Endometrium (tissue), 2 donors: ENCODE data around the gene PHACTR1.

Source experiments
- FAIRE-seq: peaks from 2 replicates; lab custom pipeline; 2012; peaks lifted over from hg19 to GRCh38; lab: Jason Lieb, UNC
- donor health status: control.
- donor health status: control.

PHACTR1 gene

GRCh38 chr6:12955956-12956355 is 239.4 kb downstream of the PHACTR1 start:
- FAIRE-seq, result no peak

DNA sequence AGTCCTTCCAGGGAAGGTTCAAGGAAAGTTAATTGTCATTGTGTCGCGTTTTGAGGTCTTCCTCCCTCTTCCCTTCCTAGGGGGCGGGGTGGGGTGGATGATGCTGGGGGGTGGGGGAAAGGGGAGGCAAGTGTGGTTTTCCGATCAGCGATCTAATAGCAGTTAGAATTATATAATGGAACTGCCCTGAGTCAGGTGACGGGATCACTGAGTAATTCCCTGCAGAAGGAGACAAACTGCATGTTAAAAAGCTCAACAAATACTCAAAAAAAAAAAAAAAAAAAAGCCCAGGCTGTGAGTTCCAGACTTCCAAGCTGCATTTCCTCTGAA is 240.4 kb downstream of the PHACTR1 start:
- no peak for FAIRE-seq

DNA sequence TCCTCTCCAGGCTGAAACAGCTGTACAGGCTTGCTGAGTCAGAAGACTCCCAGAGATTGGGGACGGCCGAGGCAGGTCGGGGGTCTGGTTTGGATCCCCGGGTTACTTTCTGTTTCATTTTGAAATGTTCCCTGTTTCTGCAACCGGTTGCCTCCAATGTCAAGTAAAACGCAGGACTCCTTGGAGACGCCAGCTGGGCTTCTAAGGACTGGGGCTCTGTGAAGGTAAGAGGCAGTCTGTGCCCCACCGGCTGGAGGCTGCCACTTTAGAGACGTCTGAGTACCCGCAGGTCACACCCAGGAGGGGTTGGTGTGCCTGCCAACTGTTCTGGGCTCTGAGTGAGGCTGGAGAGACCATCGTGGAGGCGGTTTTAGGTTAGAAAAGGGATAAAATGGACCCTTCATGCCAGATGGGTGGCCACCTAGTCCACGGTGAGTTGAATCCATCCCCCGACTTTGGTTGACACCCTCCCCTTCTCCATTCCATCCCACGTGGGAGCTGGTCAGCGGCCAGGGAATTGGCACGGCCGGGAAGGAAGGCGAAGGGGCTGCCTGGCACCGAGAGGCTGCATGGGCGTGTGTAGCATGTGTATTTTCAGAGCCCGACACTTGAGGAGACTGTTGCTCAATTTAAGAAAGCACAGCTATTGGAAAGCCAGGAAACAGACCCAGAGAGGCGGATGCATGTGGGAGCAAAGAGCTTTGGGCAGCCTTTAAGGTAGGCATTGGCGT is 240.9 kb downstream of the PHACTR1 start:
- FAIRE-seq, result no peak

DNA sequence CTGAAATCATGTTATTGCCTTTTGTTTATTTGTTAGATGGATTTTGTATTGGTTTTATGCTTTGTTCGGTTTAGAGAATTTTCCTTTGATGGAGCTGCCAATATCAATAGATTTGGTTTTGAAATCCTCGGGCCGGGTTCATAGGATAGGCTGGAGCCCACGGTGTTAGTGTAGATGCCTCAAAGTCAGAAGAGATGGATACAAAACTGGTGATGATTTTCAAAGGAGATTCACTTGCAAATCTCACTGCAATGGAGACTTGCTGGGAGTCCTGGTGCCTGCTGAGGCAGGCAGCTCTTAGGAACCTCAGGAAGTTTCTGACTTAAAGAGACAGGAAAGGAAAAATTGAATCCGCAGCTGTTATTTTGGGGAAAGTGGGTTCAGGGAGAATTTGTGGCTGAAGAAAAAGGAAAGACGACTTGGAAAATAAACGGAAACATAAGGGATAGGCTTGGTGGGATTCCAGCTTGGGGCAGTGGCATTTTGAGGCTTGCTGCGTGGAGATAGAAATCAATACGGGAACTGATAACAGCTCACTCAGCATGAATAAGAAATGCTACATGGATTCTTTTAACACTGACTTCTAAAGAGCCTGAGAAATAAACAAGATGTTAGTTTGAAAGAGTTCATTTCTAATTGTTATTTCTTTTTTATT is 241.6 kb downstream of the PHACTR1 start:
- no peak for FAIRE-seq

GRCh38 chr6:12961761-12962160 is 245.2 kb downstream of the PHACTR1 start:
- FAIRE-seq, result no peak

- no peak for FAIRE-seq
These were observed 246.0 kb downstream of the PHACTR1 start for GRCh38 chr6:12962529-12962928.

DNA sequence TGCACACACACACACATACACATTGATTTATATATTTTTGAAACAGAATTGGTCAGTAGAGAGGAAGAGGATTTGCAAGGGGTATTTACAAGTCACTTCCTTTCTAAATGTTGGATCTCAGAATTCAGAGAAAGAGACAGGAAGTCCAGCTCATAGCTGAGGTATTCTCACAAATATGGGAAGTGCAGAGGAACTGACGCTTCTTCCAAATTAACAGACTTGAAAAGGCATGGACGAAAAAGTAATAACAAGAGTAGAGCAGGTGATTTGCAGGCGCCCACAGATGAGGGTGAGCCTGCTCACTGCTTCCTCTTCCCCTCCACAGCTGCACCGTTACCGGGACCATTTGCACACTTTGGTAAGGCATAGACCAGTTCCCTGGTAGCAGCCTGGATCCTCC is 246.4 kb downstream of the PHACTR1 start:
- no peak for FAIRE-seq

DNA sequence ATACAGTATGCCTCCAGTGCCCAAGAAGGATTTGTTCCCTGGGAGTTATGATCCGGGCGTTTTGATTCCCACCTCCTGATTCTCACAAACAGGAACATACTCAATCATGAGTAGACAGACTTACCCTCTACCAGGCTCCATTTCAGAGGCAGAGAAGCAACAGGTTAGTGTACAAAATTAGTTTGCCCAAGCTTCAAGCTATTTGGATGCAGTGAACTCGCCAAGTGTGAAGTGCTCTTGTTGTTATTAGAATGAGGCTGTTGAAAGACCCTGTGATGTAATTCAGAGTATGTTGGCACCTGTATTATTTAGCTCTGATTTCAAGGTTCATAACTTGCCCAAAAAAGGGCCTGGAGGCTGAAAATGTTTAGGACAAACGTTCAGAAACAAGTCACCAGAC is 247.0 kb downstream of the PHACTR1 start:
- no peak for FAIRE-seq

GRCh38 chr6:12967686-12968085 is 251.1 kb downstream of the PHACTR1 start:
- no peak for FAIRE-seq

DNA sequence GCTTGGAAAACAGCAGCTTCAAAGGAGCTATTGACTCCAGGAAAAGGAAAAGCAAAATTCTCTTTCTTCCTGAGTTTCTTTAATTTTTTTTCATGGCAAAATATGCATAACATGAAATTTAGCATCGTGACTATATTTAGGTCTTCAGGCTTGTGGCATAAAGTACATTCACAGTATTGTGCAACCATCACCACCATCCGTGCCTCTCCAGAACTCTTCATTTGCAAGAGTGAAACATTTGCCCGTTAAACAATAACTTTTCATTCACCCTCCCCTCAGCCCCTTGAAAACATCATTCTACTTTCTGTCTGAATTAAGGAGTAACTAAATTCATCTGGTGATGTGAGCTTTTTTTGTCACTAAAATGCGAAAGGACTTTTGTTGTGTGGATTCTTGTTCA is 251.7 kb downstream of the PHACTR1 start:
- no peak for FAIRE-seq

DNA sequence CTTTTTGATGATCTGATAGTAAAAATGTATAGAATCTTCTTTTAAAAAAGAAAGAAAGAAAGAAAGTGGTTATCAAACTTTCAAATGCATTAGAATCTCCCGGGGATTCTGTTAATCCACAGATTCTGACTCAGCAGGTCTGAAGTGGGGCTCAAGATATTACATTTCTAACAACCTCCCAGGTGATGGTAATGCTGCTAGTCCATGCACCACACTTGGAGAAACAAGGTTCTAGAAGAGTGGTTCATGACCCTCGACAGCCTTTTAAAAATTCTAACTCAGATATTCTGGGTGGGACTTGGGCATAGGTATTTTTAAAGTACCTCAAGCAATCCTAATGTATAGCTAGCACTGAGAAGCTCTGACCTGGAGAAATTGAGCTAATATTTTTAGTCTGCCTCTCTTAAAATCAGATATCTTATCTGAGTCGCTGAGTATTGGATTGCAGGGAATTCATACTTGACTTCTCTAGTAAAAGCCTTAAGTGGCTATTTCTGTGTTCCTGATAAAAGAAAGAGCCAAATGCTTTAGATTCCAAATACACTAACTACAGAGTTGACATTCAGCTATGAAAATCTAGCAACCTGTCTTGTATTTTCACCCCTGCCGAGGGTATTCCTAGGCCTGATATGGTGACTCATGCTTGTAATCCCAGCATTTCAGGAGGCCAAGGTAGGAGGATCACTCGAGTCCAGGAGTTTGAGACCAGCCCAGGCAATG is 252.4 kb downstream of the PHACTR1 start:
- no peak for FAIRE-seq

DNA sequence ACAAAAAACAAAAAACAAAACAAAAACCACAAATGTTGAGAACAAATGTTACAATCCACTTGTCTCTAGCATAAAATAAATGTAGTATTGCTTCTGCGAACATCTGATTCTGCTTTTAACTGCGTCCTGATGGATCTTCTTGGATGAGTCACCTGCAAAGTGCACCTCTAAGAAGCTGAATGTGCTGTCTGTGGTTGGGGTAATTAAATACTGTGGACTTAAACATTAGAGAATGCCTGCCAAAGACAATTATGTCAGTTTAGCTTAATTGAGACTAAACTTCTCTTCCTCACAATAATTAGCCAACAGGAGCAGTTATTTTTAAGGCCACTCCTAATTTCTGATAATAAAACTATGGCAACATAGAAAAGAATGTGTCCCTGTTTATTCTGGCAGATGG is 253.4 kb downstream of the PHACTR1 start:
- FAIRE-seq, result no peak

DNA sequence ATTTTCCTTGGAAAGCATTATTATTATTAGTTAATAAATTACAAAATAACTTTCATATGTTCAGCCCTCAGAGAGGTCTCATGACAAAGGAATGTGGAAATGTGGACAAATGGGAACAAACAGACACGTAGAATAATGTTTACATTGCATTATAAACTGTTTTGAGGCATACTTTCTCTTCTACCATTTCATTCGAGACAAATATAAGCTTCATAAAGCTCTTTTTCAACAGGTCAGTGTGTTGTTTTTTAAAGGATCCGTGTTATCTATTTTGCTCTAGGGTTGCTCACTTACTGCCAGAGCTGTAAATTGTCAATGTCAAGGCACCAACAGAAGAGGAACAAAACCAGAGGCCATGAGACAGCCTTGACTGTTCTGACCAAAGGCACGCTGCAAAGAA is 256.8 kb downstream of the PHACTR1 start:
- no peak for FAIRE-seq

DNA sequence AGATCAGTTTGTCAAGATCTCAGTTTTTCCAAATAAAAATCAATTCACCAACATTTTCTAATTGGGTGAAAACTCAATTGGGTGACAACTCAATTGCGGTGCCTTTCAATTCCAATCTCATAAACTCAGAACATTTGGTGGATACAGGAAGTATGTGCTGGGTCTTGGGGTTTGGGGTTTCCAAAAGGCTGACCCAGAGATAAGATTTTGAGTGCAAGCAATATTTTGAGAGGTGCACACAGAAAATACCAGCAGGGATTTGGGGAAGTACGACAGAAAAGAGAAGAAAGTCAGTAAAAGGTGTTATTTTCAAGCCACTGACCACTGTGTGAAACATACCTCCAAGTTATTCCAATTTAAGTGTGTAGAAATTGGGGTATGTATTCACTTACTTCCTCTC is 258.0 kb downstream of the PHACTR1 start:
- no peak for FAIRE-seq

- no peak for FAIRE-seq
These were observed 259.8 kb downstream of the PHACTR1 start for GRCh38 chr6:12976366-12976765.

DNA sequence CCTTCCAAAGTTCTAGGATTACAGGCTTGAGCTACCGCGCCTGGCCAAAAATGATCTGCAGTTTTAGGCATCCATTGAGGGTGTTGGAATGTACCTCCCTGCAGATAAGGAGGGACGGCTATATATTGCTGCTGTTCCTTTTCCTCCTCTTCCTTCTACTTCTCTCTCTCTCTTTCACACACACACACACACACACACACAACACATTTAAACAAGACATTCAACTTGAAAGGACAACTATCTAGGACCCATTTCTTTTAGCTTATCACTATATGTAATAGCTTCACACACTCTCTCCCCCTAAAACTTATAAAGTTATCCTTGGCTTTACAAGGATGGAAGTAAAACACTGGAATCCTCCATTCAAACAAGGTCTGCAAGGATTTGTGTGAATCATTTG is 260.6 kb downstream of the PHACTR1 start:
- FAIRE-seq, result no peak

DNA sequence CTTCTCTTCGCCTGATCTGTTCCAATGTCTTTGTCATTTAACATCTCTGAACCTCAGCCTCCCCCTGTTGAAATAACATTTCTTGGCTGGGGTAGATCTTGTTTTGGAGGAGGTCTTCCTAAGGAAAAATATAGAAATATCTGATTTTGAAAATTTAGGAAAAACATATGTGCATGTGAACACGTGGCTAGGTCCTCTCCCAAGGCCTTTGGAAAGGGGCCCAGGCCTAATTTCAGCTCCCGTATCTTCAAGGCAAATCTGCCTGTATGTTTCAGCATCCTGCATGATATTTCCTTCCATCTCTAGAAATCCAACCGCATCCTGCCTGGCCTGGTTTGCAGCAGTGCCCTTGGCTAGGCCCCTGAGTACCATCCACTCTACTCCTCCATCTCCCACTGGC is 261.2 kb downstream of the PHACTR1 start:
- FAIRE-seq, result no peak

GRCh38 chr6:12980741-12981140 is 264.2 kb downstream of the PHACTR1 start:
- no peak for FAIRE-seq

GRCh38 chr6:12984776-12985175 is 268.2 kb downstream of the PHACTR1 start:
- no peak for FAIRE-seq

- no peak for FAIRE-seq
These were observed 271.2 kb downstream of the PHACTR1 start for GRCh38 chr6:12987783-12988182.

DNA sequence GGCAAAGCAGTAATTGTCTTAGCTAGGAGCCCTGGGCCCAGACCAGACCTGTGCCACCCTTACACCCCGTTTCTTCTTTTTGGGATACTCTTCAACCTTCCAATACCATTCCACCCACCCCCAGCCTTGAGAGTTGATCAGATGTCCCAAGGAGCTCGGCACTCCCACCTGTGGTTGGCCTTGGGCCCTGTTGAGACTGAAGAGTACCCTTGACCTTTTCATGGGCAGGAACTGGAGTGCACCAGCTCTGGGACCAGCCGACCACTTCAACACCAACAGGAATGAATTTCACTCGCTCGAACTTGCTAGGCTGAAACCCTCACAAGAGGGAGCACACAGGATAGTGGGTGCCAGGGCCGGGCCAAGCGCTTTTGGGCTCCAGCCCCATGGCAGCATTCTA is 273.6 kb downstream of the PHACTR1 start:
- FAIRE-seq, result no peak

DNA sequence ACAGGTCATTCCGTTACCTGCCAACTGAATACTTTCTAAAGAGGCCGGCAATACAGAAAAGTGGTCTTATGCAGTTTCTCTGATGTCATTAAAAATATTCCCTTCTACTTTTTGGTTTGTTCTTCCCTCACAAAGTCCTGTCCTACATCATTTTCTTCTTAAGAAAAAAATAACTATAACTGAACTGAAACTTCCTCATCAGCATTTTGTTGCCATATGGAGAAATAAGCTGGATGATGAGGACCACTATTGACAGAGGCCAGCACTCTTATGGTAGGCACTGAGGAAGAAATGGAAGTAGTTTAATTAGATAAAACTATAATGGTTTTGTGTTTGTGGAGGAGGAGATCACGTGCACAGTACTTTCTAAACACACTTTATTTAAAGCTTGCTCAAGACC is 274.9 kb downstream of the PHACTR1 start:
- FAIRE-seq, result no peak

DNA sequence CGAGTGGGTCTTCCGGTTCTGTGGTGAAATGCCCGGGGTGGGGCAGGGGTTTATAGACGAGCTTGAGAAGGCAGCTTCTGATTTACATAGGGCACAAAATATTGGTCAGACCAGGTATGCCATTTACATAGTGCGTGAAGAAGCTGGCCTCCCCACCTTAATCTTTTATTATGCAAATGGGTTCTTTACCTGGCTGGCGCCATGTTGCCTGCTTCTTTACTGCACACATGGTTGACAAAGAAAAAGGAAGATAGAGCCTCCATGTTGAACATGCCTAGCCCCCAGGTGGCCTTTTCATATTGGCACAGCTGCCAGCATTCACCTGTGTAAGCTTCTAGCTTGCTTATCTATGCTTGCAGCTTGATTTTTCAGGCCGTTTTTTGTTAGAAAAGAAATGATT is 276.2 kb downstream of the PHACTR1 start:
- no peak for FAIRE-seq
